NCI-H748 (cell line): Measurements from ENCODE around the gene SPN.
"Not testable (repeated sequence)": the region's sequence is repeated elsewhere in the genome, so short reads cannot be mapped to it uniquely, and the experiment has no call there.

Experiments used
- DNase-seq: peaks from one replicate; lab custom pipeline; 2025; ENCODE audit not compliant: unreplicated experiment; lab: John Stamatoyannopoulos, UW

Gene SPN

DNA sequence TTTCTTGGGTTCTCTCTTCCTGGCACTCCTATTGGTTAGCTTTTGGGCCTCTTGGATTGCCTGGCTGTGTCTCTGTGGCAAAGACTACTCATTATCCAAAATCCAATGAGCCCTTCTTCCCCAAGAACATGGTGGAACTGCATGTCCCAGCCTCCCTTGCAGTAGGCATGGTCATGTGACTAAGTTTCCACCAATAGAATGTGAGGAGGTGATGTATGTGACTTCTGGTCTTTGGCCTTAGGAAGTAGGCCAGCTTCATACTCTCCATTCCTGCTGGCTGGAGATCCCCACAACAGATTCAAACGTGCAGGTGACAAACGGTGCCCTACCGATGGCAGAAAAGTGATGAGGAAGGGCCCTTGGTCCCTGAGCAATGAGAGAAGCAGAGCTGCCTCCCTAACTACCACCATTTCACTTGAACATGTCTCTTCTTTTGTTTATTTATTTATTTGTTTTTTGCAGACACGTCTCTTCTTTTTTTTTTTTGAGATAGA, 17.3 kb upstream of the SPN start:
- no peak for DNase-seq

- no peak for DNase-seq
Observed at GRCh38 chr16:29646947-29647346, 16.1 kb upstream of the SPN start.

- DNase-seq, result no peak
Observed at GRCh38 chr16:29649588-29650494, 13.2 kb upstream of the SPN start.

DNA sequence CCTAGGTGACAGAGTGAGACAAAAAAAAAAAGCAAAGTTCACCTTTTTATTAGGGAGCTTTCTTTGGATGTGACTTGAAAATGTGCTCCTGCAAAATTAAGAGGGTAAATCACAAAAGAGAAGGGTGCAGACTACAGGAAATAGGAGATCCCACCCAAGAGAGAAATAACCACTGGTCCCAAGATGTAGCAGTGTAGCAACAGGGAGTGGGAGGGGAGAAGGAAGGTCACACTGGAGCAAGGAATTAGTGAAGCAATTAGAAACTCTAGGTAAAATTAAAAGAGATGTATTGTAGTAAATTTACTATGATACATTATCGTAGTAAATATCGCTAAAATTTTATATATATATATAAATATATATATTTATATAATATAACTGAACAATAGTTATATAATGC, 12.3 kb upstream of the SPN start:
- no peak for DNase-seq

- no peak for DNase-seq
Observed at GRCh38 chr16:29651774-29652349, 11.2 kb upstream of the SPN start.

- no peak for DNase-seq
Observed at GRCh38 chr16:29653471-29653870, 9.6 kb upstream of the SPN start.

DNA sequence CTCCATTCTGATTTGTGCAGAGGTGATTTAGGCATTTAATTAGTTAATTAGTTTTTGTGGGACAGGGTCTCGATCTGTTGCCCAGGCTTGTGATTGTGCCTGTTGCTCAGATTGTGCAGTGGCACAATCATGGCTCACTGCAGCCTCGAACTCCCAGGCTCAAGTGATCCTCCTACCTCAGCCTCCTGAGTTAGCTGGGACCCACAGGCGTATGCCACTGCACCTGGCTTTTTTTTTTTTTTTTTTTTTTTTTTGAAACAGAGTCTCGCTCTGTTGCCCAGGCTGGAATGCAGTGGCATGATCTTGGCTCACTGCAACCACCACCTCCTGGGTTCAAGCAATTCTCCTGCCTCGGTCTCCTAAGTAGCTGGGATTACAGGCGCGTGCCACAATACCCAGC, 9.2 kb upstream of the SPN start:
- DNase-seq, result not testable (repeated sequence)

DNA sequence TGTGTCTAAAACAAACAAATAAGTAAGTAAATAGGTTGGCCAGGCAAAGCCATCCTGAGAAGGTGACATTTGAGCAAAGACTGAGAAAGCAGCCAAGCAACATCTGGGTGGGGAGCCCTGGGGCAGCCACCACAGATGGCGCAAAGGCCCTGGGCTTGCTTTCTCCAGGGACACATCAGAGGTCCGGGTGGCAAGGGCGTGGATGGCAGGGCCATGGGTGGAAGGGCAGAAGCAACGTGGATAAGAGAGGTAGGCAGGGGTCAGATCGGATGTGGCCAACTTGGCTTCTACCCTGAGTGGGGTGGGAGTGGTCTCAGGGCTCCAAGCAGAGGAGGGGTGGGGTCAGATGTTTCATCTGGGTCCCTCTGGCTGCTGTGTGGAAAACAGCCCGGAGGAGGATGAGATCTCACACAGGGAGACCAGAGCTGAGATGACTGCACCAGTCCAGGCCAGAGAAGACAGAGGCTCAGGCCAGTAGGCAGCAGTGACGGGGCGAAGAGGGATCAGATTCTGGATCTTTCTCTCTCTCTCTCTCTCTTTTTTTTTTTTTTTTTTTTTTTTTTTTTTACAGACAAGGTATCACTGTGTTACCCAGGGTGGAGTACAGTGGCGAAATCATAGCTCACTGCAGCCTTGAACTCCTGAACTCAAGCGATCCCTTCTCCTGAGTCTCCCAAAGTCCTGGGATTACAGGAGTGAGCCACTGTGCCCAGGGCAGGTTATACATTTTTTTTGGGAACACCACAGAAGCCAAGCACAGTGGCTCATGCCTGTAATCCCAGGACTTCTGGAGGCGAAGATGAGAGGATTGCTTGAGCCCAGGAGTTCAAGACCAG, 6.1 kb upstream of the SPN start:
- no peak for DNase-seq

- DNase-seq, result no peak
Observed at GRCh38 chr16:29658705-29659104, 4.3 kb upstream of the SPN start.

DNA sequence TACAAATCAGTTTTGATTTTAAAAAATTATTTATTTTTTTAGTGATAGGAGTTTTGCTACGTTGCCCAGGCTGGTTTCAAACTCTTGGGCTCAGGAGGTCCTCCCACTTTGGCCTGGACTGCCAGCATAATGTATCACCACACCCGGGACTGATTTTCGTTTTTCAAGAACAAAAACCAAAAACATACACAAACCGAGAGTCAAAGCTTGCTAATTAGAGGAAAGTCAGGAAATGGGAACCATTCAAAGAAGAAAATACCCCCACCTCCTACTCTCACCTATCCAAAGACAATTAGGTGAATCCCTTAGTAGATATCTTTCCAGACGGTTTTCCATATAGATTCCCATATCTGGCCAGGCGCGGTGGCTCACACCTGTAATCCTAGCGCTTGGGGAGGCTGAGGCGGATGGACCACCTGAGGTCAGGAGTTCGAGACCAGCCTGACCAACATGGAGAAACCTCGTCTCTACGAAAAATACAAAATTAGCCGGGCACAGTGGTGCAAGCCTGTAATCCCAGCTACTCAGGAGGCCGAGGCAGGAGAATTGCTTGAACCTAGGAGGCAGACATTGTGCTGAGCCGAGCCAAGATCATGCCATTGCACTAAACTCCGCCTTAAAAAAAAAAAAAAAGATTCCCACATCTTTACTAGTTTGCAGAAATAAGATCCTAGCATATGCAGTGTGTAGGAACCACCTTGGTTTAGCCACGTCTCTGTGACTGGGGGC, 883 bp upstream of the SPN start:
- no peak for DNase-seq

DNA sequence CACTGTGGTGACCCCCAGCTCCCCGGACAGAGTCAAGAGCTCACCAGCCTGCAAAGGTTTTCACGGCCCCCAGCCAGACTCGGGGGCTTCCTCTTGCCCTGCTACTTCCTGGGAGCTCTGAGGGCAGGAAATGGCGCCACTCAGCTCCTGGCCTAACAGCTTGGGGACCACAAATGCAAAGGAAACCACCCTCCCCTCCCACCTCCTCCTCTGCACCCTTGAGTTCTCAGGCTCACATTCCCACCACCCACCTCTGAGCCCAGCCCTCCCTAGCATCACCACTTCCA, 375 bp upstream of the SPN start:
- no peak for DNase-seq

DNA sequence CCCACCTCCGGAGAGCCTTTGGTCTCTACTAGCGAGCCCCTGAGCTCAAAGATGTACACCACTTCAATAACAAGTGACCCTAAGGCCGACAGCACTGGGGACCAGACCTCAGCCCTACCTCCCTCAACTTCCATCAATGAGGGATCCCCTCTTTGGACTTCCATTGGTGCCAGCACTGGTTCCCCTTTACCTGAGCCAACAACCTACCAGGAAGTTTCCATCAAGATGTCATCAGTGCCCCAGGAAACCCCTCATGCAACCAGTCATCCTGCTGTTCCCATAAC, 702 bp downstream of the SPN start:
- DNase-seq, result no peak

- DNase-seq, result no peak
Observed at GRCh38 chr16:29664091-29664921, 1.3 kb downstream of the SPN start.

- no peak for DNase-seq
Observed at GRCh38 chr16:29665294-29666077, 2.4 kb downstream of the SPN start.

DNA sequence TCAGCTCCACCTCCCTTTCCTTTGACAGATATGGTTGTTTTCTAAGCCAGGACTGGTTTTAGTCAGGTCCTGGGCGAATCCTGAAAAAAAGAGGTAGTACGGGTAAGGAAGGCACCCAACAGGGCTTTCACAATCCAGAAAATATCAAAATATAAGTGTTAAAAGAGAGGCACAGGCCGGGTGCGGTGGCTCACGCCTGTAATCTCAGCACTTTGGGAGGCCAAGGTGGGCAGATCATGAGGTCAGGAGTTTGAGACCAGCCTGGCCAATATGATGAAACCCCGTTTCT, 4.2 kb downstream of the SPN start:
- DNase-seq, result not testable (repeated sequence)

DNA sequence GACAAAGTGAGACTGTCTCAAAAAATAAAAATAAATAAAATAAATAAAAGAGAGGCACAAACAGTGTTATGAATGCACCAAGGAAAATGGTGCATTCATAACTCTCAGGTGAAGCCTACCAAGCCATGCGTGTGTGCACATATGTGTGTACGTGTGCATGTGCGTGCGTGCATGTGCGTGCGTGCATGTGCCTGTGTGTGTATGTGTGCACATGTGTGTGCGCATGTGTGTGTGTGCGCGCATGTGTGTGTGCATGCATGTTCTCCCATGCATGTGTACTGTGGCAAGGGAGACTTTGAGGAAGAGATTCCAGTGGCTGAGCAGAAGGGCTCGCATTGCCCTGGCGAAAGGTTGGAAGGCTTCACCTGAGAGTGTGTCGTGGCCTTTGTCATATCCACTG, 4.7 kb downstream of the SPN start:
- DNase-seq, result no peak

DNA sequence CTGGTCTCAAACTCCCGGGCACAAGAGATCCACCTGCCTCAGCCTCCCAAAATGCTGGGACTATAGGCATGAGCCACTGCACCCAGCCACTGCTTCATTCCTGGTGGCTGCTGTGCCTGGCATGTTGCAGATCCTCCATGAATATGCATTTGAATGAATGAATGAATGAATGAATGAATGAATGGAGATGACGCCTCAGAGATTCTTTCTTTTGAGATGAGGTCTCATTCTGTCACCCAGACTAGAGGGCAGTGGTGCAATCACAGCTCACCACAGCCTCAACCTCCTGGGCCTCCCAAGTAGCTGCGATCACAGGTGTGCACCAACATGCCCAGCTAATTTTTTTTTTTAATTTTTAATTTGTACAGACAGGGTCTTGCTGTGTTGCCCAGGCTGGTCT, 5.2 kb downstream of the SPN start:
- no peak for DNase-seq

GRCh38 chr16:29673501-29673900, 10.5 kb downstream of the SPN start:
- DNase-seq, result no peak

- DNase-seq, result no peak
Observed at GRCh38 chr16:29674188-29674587, 11.1 kb downstream of the SPN start.
